ENCODE data around the gene OTUD3. TPM values are rescaled to one million over a fixed set of nuclear protein-coding genes. Genes with fewer than 3 reads are reported as not detected.

The OTUD3 gene
- total and polyA plus RNA-seq, 9 of the 15 experiments (the other 6 are each of a cell fraction or from before 2014, with no cell fraction given), result 2.0 to 16.6 (median 11.0) TPM

- TF ChIP-seq ZNF592 (IDR thresholded peaks at IDR 0.05) (0 out of 2 replicates have a peak, but pooled peaks have one; percentile 33), DIDO1 (tag; IDR thresholded peaks at IDR 0.05; ENCODE audit: low read depth) (0 out of 2 replicates have a peak, but pooled peaks have one; percentile 62), CCAR2 (IDR thresholded peaks at IDR 0.05; ENCODE audit: low read depth, low read length) (no peak), CREB3L1 (IDR thresholded peaks at IDR 0.05; ENCODE audit: borderline replicate concordance, low read depth) (peak; percentile 79; the same call in 1 of the 2 replicates), ZBTB17 (CRISPR knock-in tag; IDR thresholded peaks at IDR 0.05) (0 out of 2 replicates have a peak, but pooled peaks have one; percentile 34), EP400 (IDR thresholded peaks at IDR 0.05) (peak; percentile 64), BRD4 (IDR thresholded peaks at IDR 0.05) (peak; percentile 8; the same call in 1 of the 2 replicates), MNT (conservative IDR thresholded peaks at IDR 0.05) (peak in 1 of 2 experiments; percentile 7; a peak in 1 of 4 replicates), SMARCC2 (IDR thresholded peaks at IDR 0.05; ENCODE audit: low read depth) (peak; percentile 24; the same call in 1 of the 2 replicates), POLR2A (conservative IDR thresholded peaks at IDR 0.05) (peak; percentile 72), SMAD4 (CRISPR knock-in tag; conservative IDR thresholded peaks at IDR 0.05) (0 out of 2 replicates have a peak, but pooled peaks have one; percentile 5), IRF2 (CRISPR knock-in tag; IDR thresholded peaks at IDR 0.05) (no peak), RBM39 (optimal IDR thresholded peaks at IDR 0.05; ENCODE audit: low read depth, low read length) (peak; percentile 13), ZNF589 (CRISPR knock-in tag; IDR thresholded peaks at IDR 0.05; ENCODE audit: low read depth) (0 out of 2 replicates have a peak, but pooled peaks have one; percentile 60), SREBF2 (CRISPR knock-in tag; IDR thresholded peaks at IDR 0.05) (no peak), ATF3 (IDR thresholded peaks at IDR 0.05) (no peak), ATF3 (CRISPR knock-in tag; conservative IDR thresholded peaks at IDR 0.05) (0 out of 2 replicates have a peak, but pooled peaks have one; percentile 23), ZFX (CRISPR knock-in tag; IDR thresholded peaks at IDR 0.05) (no peak), ZNF766 (CRISPR knock-in tag; conservative IDR thresholded peaks at IDR 0.05) (peak; percentile 4; the same call in 1 of the 2 replicates)
These were observed 3.6 kb upstream of the OTUD3 start (continued) for GRCh38 chr1:19878637-19878985.
